ENCODE data around the gene PPP2R3C.

- TF ChIP-seq POLR2A (IDR thresholded peaks at IDR 0.05; ENCODE audit: low read length) (no peak), GATA1 (IDR thresholded peaks at IDR 0.05; ENCODE audit: low read depth, low read length) (no peak)
These were observed 48.3 kb downstream of the PPP2R3C start for GRCh38 chr14:35073486-35073885.

Measured in erythroblast (primary cell).